ENCODE data around the gene SLC35A1. TPM values are rescaled to one million over a fixed set of nuclear protein-coding genes. Genes with fewer than 3 reads are reported as not detected.

The SLC35A1 gene
- total RNA-seq, 1 donor from 2014 or later, result 19.4 TPM

- Mint-ChIP-seq H3K27ac (no peak overlapping the region), H3K27me3 (no peaks in the 10 kb centered on the region), H3K4me1 (ENCODE audit: unreplicated experiment) (no peaks in the 10 kb centered on the region), H3K4me3 (no peak overlapping the region), H3K36me3 (peaks cover 39% of the 10 kb centered on the region), H3K9me3 (no peaks in the 10 kb centered on the region)
- no peak for DNase-seq (ENCODE audit: extremely low spot score, unreplicated experiment)
- TF ChIP-seq CTCF (conservative IDR thresholded peaks at IDR 0.05), result no peak
These were observed 80.5 kb downstream of the SLC35A1 start for GRCh38 chr6:87553159-87553765.

- Mint-ChIP-seq H3K27ac (no peak overlapping the region), H3K9me3 (no peaks in the 10 kb centered on the region), H3K27me3 (no peaks in the 10 kb centered on the region), H3K4me3 (no peak overlapping the region), H3K36me3 (peaks cover 37% of the 10 kb centered on the region), H3K4me1 (ENCODE audit: unreplicated experiment) (no peaks in the 10 kb centered on the region)
- no peak for DNase-seq (ENCODE audit: extremely low spot score, unreplicated experiment)
- TF ChIP-seq CTCF (conservative IDR thresholded peaks at IDR 0.05), result no peak
These were observed 82.7 kb downstream of the SLC35A1 start for GRCh38 chr6:87555506-87555905.

GRCh38 chr6:87558446-87558845 lies 85.7 kb downstream of the SLC35A1 start:
- H3K4me1 Mint-ChIP-seq (ENCODE audit: unreplicated experiment), result no peaks in the 10 kb centered on the region
- H3K27me3 Mint-ChIP-seq, result no peaks in the 10 kb centered on the region
- DNase-seq (ENCODE audit: extremely low spot score, unreplicated experiment), result no peak
- H3K27ac Mint-ChIP-seq, result no peak overlapping the region
- no peak overlapping the region for H3K4me3 Mint-ChIP-seq
- no peak for TF ChIP-seq CTCF (conservative IDR thresholded peaks at IDR 0.05)
- peaks cover 37% of the 10 kb centered on the region for H3K36me3 Mint-ChIP-seq
- no peaks in the 10 kb centered on the region for H3K9me3 Mint-ChIP-seq

GRCh38 chr6:87561017-87561416 lies 88.2 kb downstream of the SLC35A1 start:
- no peak for DNase-seq (ENCODE audit: extremely low spot score, unreplicated experiment)
- H3K9me3 Mint-ChIP-seq, result no peaks in the 10 kb centered on the region
- no peaks in the 10 kb centered on the region for H3K27me3 Mint-ChIP-seq
- H3K36me3 Mint-ChIP-seq, result peaks cover 32% of the 10 kb centered on the region
- no peaks in the 10 kb centered on the region for H3K4me1 Mint-ChIP-seq (ENCODE audit: unreplicated experiment)
- H3K4me3 Mint-ChIP-seq, result no peak overlapping the region
- TF ChIP-seq CTCF (conservative IDR thresholded peaks at IDR 0.05), result no peak
- no peak overlapping the region for H3K27ac Mint-ChIP-seq

Other genes starting within 250 kb of the SLC35A1 start
- gene SMIM8, start 150.4 kb upstream of the SLC35A1 start, total RNA-seq (ENCODE audit: low replicate concordance), result 15.0 and 18.0 TPM in 2 replicates
- gene GJB7, start 143.7 kb upstream of the SLC35A1 start, total RNA-seq (ENCODE audit: low replicate concordance), result 0.67 TPM in 1 of 2 replicates, not detected in the other
- gene C6orf163, start 128.2 kb upstream of the SLC35A1 start, total RNA-seq (ENCODE audit: low replicate concordance), result 3.3 and 4.7 TPM in 2 replicates
- 2.1 and 5.0 TPM in 2 replicates for gene CFAP206, start 65.0 kb upstream of the SLC35A1 start, total RNA-seq (ENCODE audit: low replicate concordance)
- 39.8 and 41.3 TPM in 2 replicates for gene RARS2, start 117.0 kb downstream of the SLC35A1 start, total RNA-seq (ENCODE audit: low replicate concordance)
- 24.5 and 33.6 TPM in 2 replicates for gene ORC3, start 117.2 kb downstream of the SLC35A1 start, total RNA-seq (ENCODE audit: low replicate concordance)
- gene AKIRIN2, start 229.3 kb downstream of the SLC35A1 start, total RNA-seq (ENCODE audit: low replicate concordance), result 57.2 and 61.7 TPM in 2 replicates